A549 (cell line): ENCODE data around the gene ST8SIA1.

Experiments
- CEBPB ChIP-seq, 2 experiments: fragments of >200 bp in 1 of 2; sonication (Bioruptor Twin) in 1 of 2; formaldehyde crosslinking in 1 of 2; IDR thresholded peaks; 2 replicates each; pipeline ENCODE4 v1.6.1; 2012 to 2016
- CTCF ChIP-seq: fragments of >200 bp; sonication (Bioruptor Twin); formaldehyde crosslinking; IDR thresholded peaks from 3 replicates; pipeline ENCODE4 v1.5.1; 2016
- ELK1 ChIP-seq: fragments of 150-350 bp; IDR thresholded peaks from 2 replicates; pipeline ENCODE4 v1.6.1; 2014; ENCODE audit warnings: low read depth, mild to moderate bottlenecking, low read length
- ESRRA ChIP-seq: fragments of 150-350 bp; IDR thresholded peaks from 2 replicates; pipeline ENCODE4 v1.6.1; 2014; ENCODE audit warnings: mild to moderate bottlenecking, low read length, borderline replicate concordance
- POLR2A ChIP-seq: IDR thresholded peaks from 2 replicates; pipeline ENCODE4 v1.6.1; 2012; ENCODE audit warnings: mild to moderate bottlenecking, low read length
- SMC3 ChIP-seq: fragments of >200 bp; sonication (Bioruptor Twin); formaldehyde crosslinking; IDR thresholded peaks from 3 replicates; pipeline ENCODE4 v1.6.1; 2018; ENCODE audit warnings: inconsistent platforms
- ZC3H11A ChIP-seq: fragments of 450-650 bp; IDR thresholded peaks from 2 replicates; pipeline ENCODE4 v1.6.1; 2014; ENCODE audit warnings: antibody characterized with exemption, mild to moderate bottlenecking
- TF ChIP-seq, protein P1 (sequence below): IDR thresholded peaks from 2 replicates; pipeline ENCODE4 v1.6.1; 2012

- TF ChIP-seq ZC3H11A (no peak), ESRRA (no peak), CTCF (no peak), ELK1 (no peak), CEBPB (IDR thresholded peaks at IDR 0.05) (no peak), SMC3 (no peak), POLR2A (no peak)
- TF ChIP-seq, protein P1, sequence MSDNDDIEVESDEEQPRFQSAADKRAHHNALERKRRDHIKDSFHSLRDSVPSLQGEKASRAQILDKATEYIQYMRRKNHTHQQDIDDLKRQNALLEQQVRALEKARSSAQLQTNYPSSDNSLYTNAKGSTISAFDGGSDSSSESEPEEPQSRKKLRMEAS, result no peak
These were observed 146.1 kb downstream of the ST8SIA1 start for GRCh38 chr12:22188431-22188830.
